G401.6 (cell line): ENCODE data around the gene ZFHX3.

Source experiments
- FAIRE-seq: peaks from 2 replicates; lab custom pipeline; 2012; peaks lifted over from hg19 to GRCh38; lab: Jason Lieb, UNC

ZFHX3 gene

DNA sequence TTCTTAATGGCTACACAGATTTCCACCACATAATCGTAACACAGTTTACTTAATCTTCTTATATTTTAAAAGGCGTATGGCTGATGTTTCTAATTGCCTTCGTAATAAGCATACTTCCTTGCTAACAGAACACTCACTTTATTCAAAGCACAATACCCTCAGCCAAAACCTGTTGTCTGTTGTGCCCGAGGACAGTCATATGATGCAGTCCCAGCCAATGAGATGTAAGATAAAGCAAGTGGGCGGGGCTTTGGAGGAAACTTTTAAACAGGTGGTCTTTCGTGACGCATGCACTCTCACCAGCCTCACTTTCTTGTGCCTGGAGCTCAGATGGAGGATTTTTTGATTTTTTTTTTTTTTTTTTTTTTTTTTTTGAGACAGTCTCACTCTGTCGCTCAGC is 174.1 kb downstream of the ZFHX3 start:
- FAIRE-seq: no peak

DNA sequence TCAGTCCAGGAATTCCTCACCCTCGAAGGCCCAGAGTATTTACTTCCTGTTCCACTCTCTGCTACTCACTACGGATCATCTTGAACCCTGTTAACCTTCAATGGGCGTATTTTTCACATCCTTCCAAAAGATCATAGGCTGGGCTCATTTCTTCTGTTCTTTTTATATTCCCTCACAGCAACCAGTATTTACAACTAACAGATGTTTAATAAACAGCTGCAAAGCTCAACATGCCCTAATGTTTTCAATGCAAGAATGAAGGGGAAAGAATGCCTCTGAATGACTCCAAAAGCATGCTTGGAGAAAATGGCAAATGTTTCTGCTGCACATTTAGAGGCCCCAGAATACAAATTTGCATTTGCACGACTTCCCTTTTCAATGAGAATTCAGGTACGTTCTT is 174.9 kb downstream of the ZFHX3 start:
- FAIRE-seq: no peak

DNA sequence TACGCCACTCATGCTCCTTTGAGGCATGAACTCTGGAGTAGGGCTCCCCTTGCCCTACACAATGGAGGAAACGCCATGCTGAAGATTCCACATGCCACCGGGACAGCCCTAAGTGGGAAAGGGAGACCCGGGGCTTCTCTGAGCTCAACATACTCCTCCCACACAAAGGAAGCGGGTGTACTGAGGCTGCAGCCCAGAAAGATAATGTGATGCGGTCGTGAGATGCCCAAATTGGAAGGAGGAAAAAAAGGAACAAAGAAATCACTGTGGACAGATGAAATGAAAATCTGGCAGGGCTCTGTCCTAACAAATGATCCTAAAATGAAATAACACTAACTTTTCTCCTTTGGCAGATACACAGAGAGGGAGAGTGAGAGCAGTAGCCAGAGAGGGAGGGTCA is 182.1 kb downstream of the ZFHX3 start:
- FAIRE-seq: no peak

DNA sequence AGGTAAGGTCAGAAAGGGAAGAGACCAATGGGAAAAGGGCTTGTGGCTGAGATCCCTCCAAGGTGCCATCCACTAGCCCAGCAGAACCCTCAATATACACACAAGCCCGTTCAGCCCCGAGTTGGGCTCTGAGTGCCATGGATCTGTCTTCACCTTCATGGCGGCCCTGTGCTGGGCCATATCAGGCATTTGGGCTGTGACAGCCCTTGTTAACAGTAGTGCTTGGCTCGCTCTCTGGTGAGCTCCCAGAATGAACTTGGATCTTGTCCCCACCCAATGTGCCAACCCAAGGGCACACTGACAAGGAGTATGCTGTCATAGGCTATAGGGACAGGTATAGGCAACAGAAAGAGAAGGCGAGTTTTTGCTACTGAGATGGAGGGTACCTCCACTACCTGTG is 182.7 kb downstream of the ZFHX3 start:
- no peak for FAIRE-seq

DNA sequence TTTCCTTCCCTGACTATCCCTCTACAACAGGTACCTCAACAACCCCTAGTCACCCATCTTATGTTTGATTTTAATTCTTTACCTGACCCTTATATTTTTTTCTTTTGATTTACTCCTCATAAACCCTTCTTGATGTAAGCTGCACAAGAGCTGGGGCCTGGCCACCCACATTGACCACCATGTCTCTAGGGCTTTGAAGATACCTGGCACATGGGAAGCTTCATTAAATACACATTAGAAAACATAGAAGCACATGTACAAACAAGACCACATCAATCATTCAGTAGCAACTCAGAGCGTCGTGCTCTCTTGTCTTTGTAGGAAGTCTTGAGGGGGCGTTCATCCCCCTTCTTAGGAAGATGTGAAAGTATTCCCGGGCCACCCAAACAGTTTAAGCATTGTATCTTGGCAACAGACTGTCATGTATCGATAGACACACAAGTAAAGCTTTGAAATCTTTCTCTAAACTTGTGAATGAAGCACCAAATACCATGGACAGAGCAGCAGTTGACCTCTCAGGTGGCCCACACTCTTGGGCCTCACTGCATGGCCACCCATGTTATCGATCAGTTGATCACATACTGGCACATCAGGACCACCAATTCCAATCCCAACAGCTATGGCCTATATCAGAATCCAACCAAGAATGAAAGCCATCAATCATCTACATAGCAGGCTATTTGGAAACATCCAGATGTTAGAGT is 183.6 kb downstream of the ZFHX3 start:
- no peak for FAIRE-seq

DNA sequence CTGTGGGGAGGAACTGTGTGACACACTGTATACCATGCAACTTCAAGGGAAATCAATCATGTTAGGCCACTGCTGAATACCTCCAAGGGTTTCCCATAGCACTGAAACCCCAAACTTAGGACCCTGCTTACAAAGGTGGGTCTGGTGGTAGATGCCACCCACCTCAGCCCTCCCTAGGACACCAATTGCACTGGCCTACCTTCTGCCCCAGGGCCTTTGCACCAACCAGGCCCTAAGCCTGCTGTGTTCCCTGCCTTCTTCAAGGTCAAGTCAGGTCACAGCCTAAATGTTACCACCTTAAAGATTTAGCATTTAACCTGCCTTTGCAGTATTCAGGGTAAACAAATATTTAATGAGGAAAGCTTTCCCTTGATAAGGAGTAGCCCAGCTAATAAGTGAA is 185.8 kb downstream of the ZFHX3 start:
- no peak for FAIRE-seq

DNA sequence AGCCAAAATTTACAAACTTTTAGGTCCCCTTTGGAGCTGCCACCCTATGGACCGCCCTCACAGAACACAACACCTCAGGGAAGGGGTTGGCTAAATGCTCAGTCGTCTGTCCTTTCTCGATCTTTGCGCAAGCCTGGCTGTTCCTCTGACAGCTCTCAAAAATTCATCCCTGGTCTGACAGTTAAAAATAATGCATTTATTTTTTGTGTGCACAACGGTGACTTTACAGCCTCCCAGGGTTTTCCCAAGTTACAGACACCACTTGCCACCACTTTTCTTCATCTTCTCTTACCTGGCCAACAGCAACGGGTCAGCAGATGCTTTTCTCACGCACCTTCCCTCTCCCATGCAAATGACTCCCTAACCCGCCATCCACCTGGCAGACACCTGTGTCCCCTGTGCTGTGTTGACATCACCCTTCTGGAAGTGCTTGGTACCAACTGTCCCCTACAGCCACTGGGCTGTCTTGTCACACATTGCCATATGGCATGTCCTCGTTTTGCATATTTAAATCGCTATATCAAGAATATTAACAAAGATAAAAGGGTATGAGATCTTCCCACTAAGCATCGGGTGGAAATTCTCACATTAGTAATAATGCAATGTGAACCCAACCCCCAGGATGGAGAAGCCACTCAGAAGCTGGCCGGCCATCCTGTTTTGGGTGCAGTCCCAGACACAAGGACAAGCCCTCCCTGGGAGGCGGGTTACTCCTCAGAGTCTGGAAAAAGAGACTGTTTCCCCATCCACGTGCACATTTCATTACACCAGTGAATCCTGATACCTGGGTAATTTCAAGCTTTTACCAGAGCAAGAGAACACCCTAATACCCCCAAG is 187.0 kb downstream of the ZFHX3 start:
- no peak for FAIRE-seq

DNA sequence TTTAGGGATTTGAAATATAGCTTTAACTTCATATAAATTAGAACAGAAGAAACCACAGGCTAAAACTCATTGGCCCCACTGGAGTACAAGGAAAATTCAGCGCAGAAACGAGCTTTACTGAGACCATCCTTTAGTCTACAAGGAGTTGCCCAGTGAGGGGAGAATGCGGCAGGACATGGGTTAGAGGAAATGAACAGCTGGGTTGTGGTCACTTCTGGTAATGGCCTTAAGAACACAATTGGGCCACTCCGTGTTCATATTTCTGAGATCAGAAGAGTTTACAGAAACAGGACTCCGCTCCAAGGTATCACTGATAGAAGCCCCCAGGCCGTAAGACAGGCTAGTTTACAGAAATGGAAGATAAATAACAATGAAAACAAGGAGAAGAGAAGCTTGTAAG is 188.3 kb downstream of the ZFHX3 start:
- FAIRE-seq: no peak

DNA sequence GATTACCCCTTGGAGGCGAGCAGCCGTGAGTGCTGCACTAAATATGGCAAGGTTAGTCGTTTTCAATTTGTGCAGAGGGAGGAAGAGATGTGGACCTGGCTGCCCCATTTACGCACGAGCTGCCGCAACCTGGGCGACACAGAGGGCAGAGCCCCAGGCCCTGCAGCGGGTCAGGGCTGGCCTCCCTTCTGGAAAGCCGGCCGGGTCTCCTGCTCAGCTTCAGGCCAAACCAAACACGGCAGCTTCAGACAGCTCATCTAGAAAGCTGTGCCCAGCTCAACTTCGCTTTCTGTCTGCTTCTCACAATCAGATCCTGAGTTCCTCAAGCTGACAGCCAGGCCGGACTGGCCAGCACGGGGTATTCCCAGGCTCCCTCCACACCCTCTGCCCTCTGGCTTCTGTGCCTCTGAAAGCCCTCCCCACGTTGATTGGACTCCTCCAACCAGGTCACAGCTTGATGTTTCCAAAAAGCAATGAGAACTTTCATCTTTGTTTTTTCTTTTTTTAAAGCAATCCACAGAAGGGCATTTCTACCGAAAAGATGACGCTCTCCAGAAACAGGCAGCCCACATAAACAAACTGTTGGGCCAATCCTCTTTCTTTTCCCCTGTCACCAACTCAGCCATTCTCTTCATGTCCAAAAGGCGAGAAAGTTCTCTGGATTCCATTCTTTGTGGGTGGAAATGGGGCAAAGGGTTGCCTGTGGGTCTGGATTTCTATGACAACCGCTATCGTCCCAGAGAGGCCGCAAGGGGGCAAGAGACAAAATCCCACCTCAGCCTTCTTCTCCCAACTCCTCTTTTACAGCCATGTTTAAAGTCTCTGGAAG is 189.0 kb downstream of the ZFHX3 start:
- FAIRE-seq: no peak

DNA sequence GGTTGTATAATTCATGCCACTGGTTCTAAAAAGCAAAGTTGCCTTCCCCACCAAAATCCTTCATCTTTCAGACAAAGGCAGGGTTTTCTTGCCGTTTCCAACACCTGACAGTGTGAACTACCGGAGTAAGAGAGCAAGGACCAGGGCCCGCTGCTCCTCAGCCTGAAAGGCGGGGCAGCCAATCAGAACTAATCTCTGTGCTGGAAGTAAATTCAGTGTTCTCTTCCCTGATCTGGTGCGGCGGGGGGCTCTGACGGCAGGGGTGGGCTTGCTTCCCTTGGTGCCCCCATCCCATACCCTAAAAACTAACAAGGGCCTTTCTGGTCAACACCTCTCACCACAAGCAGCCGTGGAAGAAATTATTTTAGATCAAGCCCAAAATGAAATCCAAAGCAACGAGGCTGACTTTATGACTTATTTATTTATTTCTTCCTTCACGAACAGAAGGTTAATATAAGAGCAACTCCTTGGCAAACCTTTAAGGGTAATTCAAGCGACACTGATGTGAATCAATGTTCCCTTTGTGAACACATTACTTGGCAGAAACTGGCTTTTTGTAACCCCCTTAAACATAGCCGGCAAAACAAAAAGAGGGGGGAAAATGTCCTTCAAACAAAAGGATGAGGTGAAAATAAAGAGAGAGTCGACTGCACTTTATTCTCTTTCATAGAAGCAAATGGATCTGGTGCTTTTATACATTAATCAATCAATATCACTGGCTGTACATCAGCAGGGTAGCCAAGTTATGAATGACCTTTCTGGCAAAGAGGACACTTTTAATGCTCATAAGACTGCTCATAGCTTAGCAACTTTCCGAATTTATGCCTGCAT is 189.9 kb downstream of the ZFHX3 start:
- FAIRE-seq: no peak

DNA sequence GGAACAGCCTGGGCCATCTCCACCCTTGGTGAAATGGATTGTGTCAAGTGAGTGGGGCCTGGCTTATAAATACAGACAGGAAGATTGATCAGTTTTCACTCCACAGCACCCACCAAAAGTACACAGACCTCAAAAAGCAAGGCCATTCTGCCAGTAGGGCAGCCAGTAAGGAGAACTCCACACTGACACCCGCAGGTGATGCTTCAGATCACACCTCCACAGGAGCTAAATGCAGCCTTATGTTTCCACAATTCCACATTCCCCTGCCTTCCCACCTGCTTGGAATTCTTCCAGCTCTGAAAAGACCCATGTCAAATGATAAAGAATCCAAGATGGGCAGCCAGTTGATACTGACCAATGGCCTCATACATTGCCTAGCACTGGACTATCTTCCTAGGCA is 191.1 kb downstream of the ZFHX3 start:
- FAIRE-seq: no peak

DNA sequence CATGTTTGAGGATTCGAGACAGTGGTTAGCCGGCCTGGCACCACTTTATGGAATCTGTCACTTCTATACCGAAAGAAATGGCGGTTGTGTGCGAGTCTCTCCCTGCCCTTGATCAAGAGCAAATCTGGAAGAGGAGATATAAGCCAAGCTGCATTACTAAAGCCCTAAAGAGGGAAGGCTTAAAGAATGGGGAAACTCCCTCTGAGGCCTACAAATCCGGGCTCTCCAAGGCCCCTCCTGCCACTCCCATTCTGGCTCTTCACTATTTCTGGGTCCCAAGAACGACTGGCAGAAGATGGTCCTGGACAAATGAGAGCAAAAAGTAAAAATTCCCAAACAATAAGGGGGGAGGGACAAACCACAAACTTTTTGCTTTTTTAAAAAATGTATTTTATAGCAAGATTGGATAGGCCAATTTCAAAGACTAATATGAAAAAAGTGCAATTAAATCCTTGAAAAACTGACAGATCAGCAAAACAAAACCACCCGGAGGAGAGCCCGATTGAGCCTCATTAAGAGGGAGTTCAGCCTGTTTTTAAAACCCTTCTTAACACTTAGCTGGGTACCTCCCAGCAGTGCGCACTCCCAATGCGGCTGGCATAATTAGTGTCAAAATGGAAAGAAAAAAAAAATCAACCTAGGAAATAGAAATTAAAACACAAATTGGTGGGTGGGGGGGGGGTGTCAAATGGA is 193.5 kb downstream of the ZFHX3 start:
- FAIRE-seq: no peak

DNA sequence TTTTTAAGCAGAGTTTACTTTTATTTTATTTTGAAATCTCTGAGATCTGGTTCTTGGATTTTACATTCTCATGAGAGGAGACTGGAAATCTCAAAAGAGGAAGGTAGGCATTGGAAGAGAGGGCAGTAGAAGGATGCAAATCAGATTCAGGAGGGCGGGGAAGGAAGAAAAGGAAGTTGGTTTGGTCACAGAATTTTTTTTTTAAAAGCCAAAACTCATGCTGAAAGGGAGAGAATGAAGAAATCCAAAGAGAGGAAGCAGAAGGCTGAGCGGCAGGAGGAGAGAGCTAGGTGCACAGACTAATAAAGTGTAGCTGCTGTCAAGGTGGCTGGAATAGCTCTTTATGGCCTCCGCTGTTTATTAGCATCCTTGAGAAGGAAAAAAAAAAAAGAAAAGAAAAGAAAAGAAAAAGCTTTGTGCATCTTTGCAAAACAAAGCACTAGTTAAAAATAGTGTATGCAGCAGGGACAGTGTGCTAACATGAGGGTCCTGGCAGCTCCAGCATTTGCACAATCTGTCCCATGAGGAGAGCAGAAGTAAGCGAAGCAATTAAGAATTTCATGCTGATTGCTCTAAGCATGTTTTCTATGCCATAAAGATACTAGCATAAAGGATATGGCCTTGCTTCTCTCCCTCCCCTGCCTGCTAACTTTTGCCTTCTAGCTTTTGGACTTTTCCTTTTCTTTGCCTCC is 194.2 kb downstream of the ZFHX3 start:
- FAIRE-seq: no peak

DNA sequence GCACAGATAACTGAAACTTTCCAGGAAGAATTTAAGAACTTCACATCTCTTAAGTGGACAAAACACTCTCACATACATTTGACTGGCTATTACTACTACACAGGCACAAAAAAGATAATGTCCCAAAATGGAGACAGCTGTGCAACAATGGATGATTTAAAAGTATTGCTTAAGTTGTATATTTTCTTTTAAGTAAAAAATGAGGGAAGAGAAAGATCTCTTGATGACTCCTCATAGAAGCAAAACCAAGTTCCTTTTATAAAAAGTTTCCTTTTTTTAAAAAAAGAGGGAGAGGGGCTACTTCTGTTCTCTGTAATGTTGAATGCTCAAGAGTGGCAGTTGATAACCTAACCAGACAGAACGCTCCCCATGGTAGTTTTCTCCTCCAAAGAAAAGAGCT is 195.5 kb downstream of the ZFHX3 start:
- no peak for FAIRE-seq

DNA sequence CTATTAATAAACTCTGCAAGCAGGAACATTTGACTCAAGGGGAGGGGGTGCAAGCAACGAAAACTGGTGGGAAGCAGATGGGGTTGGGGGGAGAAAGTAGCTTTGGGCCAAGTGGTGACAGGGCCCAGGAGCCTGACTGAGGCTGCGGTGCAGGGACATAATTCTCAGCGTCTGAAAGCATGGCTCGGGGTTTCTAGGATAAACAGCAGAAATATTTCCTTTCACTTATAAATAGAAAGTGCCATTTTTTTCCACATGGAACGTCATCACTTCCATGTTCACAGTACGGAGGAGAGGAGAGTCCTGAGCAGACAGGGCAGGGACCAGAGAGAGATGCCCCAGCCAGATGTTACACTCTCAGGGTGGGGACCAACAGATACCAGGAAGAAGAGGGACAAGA is 197.1 kb downstream of the ZFHX3 start:
- FAIRE-seq: no peak

DNA sequence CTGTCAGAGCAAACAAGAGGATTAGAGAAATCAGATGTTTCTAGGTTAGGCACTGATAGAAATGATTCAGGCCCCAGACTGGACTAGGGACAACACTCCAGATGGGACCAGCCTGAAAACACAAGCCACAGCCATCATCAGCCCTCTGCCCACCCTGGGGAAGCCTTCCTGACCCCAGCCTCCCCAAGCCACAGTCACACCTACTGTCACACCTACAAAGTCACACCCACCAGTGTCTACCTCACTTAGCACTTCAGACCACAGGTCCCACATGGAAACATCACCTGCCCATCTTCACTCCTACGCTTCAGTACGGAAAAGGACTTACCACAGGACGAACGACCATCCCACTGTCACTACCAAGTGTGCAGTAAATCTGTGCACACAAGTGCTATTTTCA is 197.9 kb downstream of the ZFHX3 start:
- FAIRE-seq: no peak

DNA sequence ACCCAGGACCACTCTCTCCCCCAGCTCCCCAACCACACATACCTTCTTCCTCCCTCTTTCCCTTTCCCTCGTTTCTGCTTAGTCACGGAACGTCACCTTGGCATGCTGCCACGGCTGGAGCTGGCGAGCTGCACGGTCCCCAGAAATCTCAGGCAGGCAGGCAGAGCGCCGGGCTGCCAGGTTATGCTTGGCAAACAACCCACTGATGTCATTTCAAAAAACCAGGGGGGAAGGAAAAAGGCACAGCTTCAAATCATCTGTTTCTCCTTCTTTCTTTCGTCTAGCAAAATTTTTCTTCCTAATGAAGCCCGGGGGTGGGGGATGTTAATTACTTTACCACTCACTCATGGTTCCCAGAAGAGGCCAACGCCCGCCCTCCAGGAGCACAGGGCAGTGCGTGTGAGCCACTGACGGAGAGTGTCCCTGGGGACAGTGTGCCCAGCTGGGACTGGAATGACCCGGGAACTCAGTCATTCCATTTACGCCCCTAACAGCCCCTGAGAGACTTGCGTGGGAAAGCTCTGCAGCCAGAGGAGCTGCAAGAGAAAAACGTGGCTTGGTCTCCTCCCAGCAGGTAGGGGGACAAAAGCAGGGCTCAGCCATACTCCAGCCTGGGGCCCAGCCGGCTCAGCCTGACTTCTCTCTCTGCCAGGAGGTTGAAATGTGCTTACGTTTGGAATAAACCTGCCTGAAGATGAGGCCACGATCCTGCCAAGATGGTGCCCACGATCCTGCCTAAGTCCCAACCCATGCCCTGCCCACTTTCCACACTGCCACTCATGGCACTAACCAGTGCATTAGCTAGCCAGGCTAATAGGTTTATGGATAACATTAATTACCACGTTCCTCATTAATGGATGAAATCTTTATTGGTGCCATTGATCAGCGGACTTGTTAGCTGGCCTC is 198.9 kb downstream of the ZFHX3 start:
- no peak for FAIRE-seq

DNA sequence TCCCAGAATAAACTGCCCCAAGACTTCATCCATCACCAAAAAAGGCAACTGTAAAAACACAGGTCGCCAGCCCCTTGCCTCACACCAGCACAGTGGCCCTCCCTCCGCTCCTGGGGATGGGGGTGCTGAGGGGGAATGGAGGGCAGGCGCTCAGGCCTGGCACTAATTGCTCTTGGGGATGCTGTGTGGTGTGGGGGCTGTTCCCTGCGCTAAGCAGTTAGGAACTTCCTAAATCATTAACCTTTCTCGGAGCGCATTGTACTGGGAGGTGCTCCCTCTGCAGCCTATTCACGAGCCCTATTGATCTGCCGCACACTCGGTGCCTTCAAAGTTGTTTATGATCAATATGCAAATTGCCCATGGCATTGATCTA is 199.9 kb downstream of the ZFHX3 start:
- FAIRE-seq: no peak

DNA sequence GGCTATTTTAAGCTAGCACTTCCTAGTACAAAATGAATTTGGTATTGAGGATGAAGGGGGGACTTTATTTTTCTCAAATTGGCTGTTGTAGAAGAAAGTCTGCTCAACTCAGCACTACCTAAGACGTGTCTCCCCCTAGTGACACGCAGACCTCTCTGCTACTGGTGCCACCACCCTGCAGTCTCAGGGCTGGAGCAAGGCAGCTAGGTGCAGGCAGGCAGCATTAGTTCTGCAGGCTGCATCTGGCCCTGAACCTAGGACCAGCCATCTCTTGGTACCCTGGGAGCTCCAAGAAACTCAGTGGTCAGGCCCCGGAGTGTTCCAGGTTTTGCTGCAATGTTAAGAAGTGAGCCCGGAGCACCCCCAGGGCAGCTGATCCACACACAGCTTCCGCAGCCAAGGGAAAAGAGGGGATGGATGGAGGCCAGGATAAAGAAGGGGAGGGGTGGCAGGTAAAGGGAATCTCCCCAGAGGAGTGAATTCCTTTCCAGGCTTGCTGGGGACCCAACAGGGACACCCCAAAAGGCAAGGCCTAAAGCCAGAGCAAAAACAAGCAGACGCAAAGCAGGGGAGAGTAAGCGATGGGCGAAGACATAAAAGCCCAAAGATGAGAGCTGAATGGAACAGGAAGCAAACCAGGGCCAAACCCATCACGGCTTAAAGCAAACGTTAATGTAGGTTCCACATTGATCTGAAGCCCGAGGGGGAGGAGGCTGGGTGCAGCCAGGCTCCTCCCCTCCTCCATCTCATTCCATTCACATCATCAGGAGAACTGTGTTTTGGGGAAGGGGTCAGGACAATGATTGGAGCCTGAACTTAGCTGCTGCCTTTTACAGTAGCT is 200.5 kb downstream of the ZFHX3 start:
- no peak for FAIRE-seq
